B cell (primary cell): ENCODE measurements around the gene HOXD3. TPM values are rescaled to one million over a fixed set of nuclear protein-coding genes. Genes with fewer than 3 reads are reported as not detected.

Experiments used
- ATAC-seq: fragments of 200-7000 bp; cut with Tn5 transposase; one replicate; pipeline ENCODE4 v1.10.0; 2021; ENCODE audit warnings: low read depth, mild to moderate bottlenecking, moderate number of reproducible peaks, moderate library complexity
- CTCF ChIA-PET: fragments of 350-600 bp; sonication (Branson Sonifier 250); formaldehyde crosslinking; loops from one replicate; lab custom pipeline; 2021; ENCODE audit warnings: antibody characterized with exemption, inconsistent platforms; lab: Charles Lee
- POLR2A ChIA-PET: fragments of 350-600 bp; sonication (Branson Sonifier 250); formaldehyde crosslinking; loops from one replicate; lab custom pipeline; 2021; ENCODE audit warnings: antibody characterized with exemption; lab: Charles Lee
- DNase-seq: peaks from one replicate; pipeline ENCODE4 v3.0.0; 2013
- H2AFZ ChIP-seq: 2 replicates; pipeline ENCODE4 v1.6.1; 2012; ENCODE audit warnings: mild to moderate bottlenecking, low read depth, low read length; ENCODE audit not compliant: insufficient read depth, poor library complexity, severe bottlenecking
- H3K27ac ChIP-seq, 2 donors: 1 replicate in 1 of 2; 2 replicates in 1 of 2; pipeline ENCODE4 v1.5.1; 2012 to 2013; ENCODE audit warnings: low read length in 2 of 2, mild to moderate bottlenecking in 2 of 2, moderate library complexity in 1 of 2
- H3K27me3 ChIP-seq, 4 experiments: fragments of 200-600 bp in 1 of 4; sonication (generic) in 1 of 4; replicated peaks in 1 of 4; 1 replicate in 2 of 4; 2 replicates in 2 of 4; pipeline versions ENCODE4 v1.6.1 to v1.7.0; 2013 to 2016; ENCODE audit warnings: low read length in 3 of 4, mild to moderate bottlenecking in 2 of 4, mixed read lengths in 1 of 4, moderate library complexity in 1 of 4; ENCODE audit not compliant: insufficient read depth in 4 of 4, control insufficient read depth in 3 of 4; ENCODE audit errors: control extremely low read depth in 1 of 4
- H3K36me3 ChIP-seq, 2 experiments: replicated peaks in 1 of 2; 1 replicate in 1 of 2; 2 replicates in 1 of 2; pipeline versions ENCODE4 v1.6.1 to v1.7.1; 2013; ENCODE audit warnings: low read length in 1 of 2; ENCODE audit not compliant: insufficient read depth in 2 of 2, control insufficient read depth in 1 of 2; ENCODE audit errors: control extremely low read depth in 1 of 2, extremely low read depth in 1 of 2
- H3K4me1 ChIP-seq, 2 donors: fragments of 200-600 bp in 1 of 2; sonication (generic) in 1 of 2; 1 replicate in 1 of 2; 2 replicates in 1 of 2; pipeline versions ENCODE4 v1.5.1 to v1.6.1; 2013 to 2017; ENCODE audit warnings: low read length in 2 of 2; ENCODE audit not compliant: control insufficient read depth in 2 of 2, insufficient read depth in 2 of 2
- H3K4me2 ChIP-seq: replicated peaks from 2 replicates; pipeline ENCODE3; 2012; ENCODE audit warnings: mild to moderate bottlenecking, low read depth, low read length; ENCODE audit not compliant: poor library complexity, severe bottlenecking
- H3K4me3 ChIP-seq, 5 experiments: fragments of 200-600 bp in 1 of 5; sonication (generic) in 1 of 5; 1 replicate in 3 of 5; 2 replicates in 2 of 5; pipeline versions ENCODE4 v1.5.1 to v1.7.0; 2011 to 2016; ENCODE audit warnings: low read length in 4 of 5, mild to moderate bottlenecking in 4 of 5, low read depth in 2 of 5, control low read depth in 1 of 5, moderate library complexity in 1 of 5; ENCODE audit not compliant: insufficient read depth in 1 of 5; ENCODE audit errors: control extremely low read depth in 1 of 5, extremely low read depth in 1 of 5
- H3K79me2 ChIP-seq: fragments of 200-600 bp; sonication (generic); one replicate; pipeline ENCODE4 v1.6.0; 2016; ENCODE audit warnings: low read length; ENCODE audit not compliant: control insufficient read depth, insufficient read depth
- H3K9ac ChIP-seq: fragments of 200-600 bp; sonication (generic); 2 replicates; pipeline ENCODE4 v1.6.1; 2017; ENCODE audit warnings: mild to moderate bottlenecking, low read length, moderate library complexity
- H3K9me3 ChIP-seq, 3 donors: one replicate each; pipeline versions ENCODE4 v1.6.1 to v1.7.1; 2013; ENCODE audit warnings: low read length in 2 of 3; ENCODE audit not compliant: control insufficient read depth in 2 of 3, insufficient read depth in 1 of 3; ENCODE audit errors: control extremely low read depth in 1 of 3
- H4K20me1 ChIP-seq: 2 replicates; pipeline ENCODE4 v1.6.0; 2012; ENCODE audit warnings: mild to moderate bottlenecking, low read length; ENCODE audit not compliant: insufficient read depth, control insufficient read depth, poor library complexity, severe bottlenecking
- H3K27ac Mint-ChIP-seq: one replicate; pipeline ENCODE4 v1.8.0; 2021; ENCODE audit warnings: mixed read lengths
- H3K27me3 Mint-ChIP-seq: one replicate; pipeline ENCODE4 v1.8.0; 2021; ENCODE audit warnings: mixed read lengths
- H3K4me1 Mint-ChIP-seq: one replicate; pipeline ENCODE4 v1.8.0; 2021; ENCODE audit warnings: mixed read lengths
- H3K4me3 Mint-ChIP-seq: one replicate; pipeline ENCODE4 v1.8.0; 2021; ENCODE audit warnings: mixed read lengths
- H3K9me3 Mint-ChIP-seq: one replicate; pipeline ENCODE4 v1.8.0; 2022; ENCODE audit warnings: mixed read lengths; ENCODE audit not compliant: insufficient read depth
- CTCF ChIP-seq: fragments of 200-600 bp; IDR thresholded peaks from one replicate; pipeline ENCODE4 v1.8.0; 2022; ENCODE audit warnings: antibody characterized with exemption, mild to moderate bottlenecking
- EZH2 ChIP-seq: IDR thresholded peaks from 2 replicates; pipeline ENCODE4 v1.6.1; 2012; ENCODE audit warnings: borderline replicate concordance, low read depth, mild to moderate bottlenecking, moderate library complexity, low read length; ENCODE audit not compliant: insufficient read depth, poor library complexity, severe bottlenecking
- WGBS: methylation state at CpG from one replicate; pipeline ENCODE4 v1.1.5; 2013; ENCODE audit warnings: missing lambda C conversion rate; ENCODE audit not compliant: insufficient coverage; 5-methylcytosine and 5-hydroxymethylcytosine counted together
- intact Hi-C: fragments of 100-400 bp; cut with micrococcal nuclease; formaldehyde crosslinking; loops from one replicate; pipeline ENCODE4 v1.10.0; 2022
- polyA plus RNA-seq: library from polyadenylated mRNA; depleted of rRNA; stranded (reverse); fragments of >200 nt; gene quantifications from 2 replicates; pipeline ENCODE4 v1.2.3, GENCODE V29; 2012
- total RNA-seq, 2 donors: library from RNA; stranded (reverse); fragments of 120-200 nt in 1 of 2; gene quantifications; 1 replicate in 1 of 2; 2 replicates in 1 of 2; pipeline versions ENCODE4 v1.2.3 to v1.2.4, GENCODE V29; 2013 to 2022

The HOXD3 gene
- total and polyA plus RNA-seq, 2 donors (not counting 1 experiment from before 2014, with no cell fraction given), result not detected

- Histone ChIP-seq H3K4me1 (peaks cover 12 to 24% of the 10 kb centered on the region in 2 donors), H4K20me1 (no peaks in the 10 kb centered on the region), H3K27me3 (peaks cover 0 to 94% (median 57%) of the 10 kb centered on the region in 4 experiments), H3K79me2 (no peaks in the 10 kb centered on the region), H3K9me3 (peaks cover 0 to 72% (median 0%) of the 10 kb centered on the region in 3 donors), H3K9ac (no peak overlapping the region), H3K4me2 (no peak overlapping the region), H2AFZ (no peak overlapping the region), H3K36me3 (no peaks in the 10 kb centered on the region), H3K27ac (no peak overlapping the region), H3K4me3 (no peak overlapping the region)
- intact Hi-C loops, result no loop called here
- H3K27me3 Mint-ChIP-seq, result peaks cover 68% of the 10 kb centered on the region
- ChIA-PET POLR2A (no interaction called here), CTCF (interaction anchor here (1.3 kb wide), 1 partner anchor 31 kb away, joined by 3 read pairs; no protein-coding TSS in a partner anchor)
- ATAC-seq (no peak), DNase-seq (no peak)
- H3K9me3 Mint-ChIP-seq, result peaks cover 2% of the 10 kb centered on the region
- H3K4me3 Mint-ChIP-seq, result no peak overlapping the region
- 15% methylated on average over 10 of the region's 22 CpGs for WGBS
- peak overlapping the region; percentile 38 for H3K27ac Mint-ChIP-seq
- peaks cover 9% of the 10 kb centered on the region for H3K4me1 Mint-ChIP-seq
- TF ChIP-seq CTCF (no peak), EZH2 (no peak)
These were observed 4.1 kb downstream of the HOXD3 start for GRCh38 chr2:176160986-176161824.
